HEK293 (cell line): ENCODE measurements around the gene ASCC2.

ENCODE experiments used
- ZNF629 ChIP-seq: fragments of 450-650 bp; formaldehyde crosslinking; IDR thresholded peaks from 2 replicates; pipeline ENCODE4 v1.5.1; 2017; ENCODE audit warnings: missing biosample characterization, missing genetic modification characterization
- TF ChIP-seq, protein P1 (sequence below): fragments of 450-650 bp; formaldehyde crosslinking; IDR thresholded peaks from 2 replicates; pipeline ENCODE4 v1.5.1; 2016; ENCODE audit warnings: missing biosample characterization, missing genetic modification characterization
- TF ChIP-seq, protein P2 (sequence below): fragments of 450-650 bp; formaldehyde crosslinking; IDR thresholded peaks from 2 replicates; pipeline ENCODE4 v1.5.1; 2016; ENCODE audit warnings: missing biosample characterization, missing genetic modification characterization

DNA sequence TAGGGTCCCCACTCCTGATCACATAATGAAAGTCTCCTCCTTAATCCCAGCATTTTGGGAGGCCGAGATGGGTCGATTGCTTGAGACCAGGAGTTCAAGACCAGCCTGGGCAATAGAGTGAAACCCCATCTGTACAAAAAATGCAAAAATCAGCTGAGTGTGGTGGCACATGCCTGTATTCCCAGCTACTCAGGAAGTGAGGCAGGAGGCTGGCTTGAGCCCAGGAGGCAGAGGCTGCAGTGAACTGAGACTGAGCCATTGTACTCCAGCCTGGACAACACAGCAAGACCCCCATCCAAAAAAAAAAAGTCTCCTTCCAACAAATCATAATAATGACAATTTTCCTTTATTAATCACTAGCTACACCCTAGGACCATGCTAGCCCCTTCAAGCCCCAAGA, 86.4 kb downstream of the ASCC2 start:
- no peak for TF ChIP-seq ZNF629 (tag by site-specific recombination)
- TF ChIP-seq, protein P1, sequence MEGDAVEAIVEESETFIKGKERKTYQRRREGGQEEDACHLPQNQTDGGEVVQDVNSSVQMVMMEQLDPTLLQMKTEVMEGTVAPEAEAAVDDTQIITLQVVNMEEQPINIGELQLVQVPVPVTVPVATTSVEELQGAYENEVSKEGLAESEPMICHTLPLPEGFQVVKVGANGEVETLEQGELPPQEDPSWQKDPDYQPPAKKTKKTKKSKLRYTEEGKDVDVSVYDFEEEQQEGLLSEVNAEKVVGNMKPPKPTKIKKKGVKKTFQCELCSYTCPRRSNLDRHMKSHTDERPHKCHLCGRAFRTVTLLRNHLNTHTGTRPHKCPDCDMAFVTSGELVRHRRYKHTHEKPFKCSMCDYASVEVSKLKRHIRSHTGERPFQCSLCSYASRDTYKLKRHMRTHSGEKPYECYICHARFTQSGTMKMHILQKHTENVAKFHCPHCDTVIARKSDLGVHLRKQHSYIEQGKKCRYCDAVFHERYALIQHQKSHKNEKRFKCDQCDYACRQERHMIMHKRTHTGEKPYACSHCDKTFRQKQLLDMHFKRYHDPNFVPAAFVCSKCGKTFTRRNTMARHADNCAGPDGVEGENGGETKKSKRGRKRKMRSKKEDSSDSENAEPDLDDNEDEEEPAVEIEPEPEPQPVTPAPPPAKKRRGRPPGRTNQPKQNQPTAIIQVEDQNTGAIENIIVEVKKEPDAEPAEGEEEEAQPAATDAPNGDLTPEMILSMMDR (tag by site-specific recombination) = no peak
- TF ChIP-seq, protein P2, sequence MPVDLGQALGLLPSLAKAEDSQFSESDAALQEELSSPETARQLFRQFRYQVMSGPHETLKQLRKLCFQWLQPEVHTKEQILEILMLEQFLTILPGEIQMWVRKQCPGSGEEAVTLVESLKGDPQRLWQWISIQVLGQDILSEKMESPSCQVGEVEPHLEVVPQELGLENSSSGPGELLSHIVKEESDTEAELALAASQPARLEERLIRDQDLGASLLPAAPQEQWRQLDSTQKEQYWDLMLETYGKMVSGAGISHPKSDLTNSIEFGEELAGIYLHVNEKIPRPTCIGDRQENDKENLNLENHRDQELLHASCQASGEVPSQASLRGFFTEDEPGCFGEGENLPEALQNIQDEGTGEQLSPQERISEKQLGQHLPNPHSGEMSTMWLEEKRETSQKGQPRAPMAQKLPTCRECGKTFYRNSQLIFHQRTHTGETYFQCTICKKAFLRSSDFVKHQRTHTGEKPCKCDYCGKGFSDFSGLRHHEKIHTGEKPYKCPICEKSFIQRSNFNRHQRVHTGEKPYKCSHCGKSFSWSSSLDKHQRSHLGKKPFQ (tag by site-specific recombination) = no peak
